ENCODE data around the gene SLC16A12.
A peak's percentile ranks its signal among the peaks of the same experiment; 100 is the strongest.
"Not testable (repeated sequence)": the region's sequence is repeated elsewhere in the genome, so short reads cannot be mapped to it uniquely, and the experiment has no call there.

Gene SLC16A12

DNA sequence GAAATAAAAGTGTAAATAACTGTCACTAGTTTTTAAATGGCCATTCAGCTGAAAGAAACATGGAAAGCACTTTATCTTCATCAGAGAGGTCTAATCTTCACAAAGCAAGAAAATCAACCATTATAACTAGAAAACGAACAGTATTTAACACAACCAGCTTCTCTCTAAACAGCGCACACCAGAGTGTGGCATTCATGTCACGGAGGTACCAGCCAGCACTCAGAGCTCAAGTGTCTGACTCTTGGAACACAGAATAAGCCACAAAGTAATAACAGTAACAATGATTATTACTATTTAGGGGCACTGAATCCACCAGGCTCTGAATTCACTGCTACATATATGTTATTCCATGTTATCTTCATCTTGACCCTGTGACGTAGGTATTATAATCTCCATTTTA lies 60.9 kb downstream of the SLC16A12 start:
- DNase-seq: peak in 2 of 56 donors; percentile 1 to 6

DNA sequence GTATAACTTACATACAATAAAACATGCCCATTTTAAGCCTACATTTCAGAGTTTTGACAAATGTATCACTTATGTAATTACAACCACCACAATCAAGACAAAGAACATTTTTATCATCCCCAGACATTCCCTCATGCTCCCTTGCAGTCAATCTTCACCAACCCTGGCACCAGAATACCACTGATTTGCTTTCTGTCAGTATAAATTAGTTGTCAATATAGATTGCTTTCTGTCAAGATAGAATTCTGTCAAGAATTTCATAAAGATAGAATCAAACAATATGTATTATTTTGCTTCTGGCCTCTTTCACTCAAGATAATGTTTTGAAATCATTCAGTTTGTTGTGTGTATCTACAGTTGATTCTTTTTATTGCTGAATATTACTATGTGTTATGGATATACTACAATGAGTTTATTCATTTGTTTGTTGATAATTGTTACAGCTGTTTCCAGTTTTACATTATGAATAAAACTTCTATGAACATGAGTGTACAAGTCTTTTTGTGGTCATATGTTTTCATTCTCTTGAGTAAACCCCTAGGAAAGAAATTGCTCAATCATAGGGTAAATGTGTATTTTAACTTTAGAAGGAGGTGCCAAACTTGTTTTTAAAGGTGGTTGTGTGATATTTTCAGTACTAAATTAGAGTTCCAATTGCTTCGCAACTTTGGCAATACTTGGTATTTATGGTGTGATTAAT lies 64.1 kb downstream of the SLC16A12 start:
- no peak for DNase-seq

DNA sequence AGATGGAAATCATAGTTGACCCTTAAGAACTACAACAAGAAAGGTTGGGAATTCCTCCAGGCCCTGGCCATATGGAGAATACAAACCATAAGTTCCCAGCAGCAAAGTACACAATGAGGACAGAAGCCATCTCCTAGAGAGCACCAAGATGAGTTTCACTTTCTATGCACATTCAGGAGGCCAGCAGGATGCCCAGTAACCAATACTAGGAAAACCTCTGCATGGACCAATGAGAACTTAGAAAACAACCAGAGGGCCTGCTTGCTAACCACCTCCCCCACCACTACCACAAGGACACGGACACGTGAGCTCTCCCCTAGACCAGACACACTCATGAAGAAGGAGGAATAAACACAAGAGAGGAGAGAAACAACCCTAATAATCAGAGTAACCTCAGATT lies 64.8 kb downstream of the SLC16A12 start:
- DNase-seq: no peak

DNA sequence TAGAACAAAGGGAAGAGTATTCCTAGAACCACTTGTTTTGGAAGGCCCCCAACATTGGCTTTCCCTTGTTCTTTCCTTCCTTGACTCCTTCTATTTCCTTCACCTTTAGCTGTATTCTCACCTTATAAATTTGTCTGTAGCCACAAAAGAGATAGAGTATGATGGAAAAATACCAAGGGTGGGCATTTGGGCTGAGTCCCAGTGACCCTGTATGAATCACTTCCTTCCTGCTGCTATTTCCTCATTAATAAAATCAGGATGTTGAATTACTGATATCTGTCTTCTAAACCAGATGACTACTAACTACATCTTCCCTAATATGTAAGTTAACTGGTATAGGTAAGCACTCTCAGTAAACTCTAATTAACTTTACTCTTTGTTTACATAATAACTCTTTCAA lies 65.9 kb downstream of the SLC16A12 start:
- no peak for DNase-seq

DNA sequence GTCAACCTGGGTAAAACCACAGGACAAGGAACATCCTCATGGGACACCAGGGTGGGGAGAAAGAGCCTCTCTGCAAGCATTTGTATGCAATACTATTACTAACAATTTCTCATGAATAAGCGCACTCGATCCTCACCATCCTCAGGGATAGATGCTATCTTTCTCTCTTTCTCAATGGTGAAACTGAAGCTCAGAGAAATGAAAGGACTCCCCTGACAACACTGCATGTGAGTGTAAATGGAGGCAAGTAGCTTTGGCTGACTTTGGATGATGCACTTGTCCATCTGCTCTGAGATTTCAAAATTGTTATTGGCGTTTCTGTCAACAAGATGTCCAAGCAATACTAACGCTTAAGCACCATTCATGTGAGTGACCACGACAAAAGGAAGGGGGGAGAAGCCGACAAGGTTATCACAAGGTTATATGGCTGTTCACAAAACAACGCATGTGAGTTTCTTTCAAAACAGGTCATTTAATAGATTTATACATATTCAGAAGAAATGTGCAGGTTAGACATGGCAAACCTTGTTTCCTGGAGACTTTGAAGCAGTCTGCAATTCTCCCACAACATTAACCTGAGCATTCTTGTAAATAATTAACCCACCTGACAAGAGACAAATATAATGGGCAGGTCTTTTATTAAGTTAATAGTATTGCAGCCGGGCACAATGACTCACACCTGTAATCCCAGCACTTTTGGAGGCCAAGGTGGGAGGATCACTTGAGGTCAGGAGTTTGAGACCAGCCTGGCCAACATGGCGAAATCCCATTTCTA lies 67.0 kb downstream of the SLC16A12 start:
- no peak for DNase-seq

DNA sequence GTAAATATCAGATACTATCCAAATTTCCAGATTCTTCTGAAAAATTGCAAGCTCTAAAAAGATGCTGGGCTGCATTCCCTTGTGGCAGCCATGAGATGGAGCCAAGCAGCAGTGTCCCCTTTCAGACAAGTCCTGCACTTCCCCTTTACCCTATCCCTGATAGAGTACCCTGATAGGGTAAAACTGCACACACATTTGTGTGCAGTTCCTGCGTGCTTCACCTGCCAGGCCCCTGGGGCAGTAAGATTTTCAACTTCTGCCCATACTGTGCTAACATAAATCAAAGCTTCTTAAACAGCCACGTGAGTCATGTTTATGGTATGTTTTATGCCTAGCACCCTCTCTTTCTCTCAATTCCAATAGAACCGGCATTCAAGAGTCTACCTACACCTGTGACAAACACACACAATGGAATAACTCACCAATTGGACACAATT lies 68.8 kb downstream of the SLC16A12 start:
- DNase-seq: peak in 1 of 56 donors; percentile 6

DNA sequence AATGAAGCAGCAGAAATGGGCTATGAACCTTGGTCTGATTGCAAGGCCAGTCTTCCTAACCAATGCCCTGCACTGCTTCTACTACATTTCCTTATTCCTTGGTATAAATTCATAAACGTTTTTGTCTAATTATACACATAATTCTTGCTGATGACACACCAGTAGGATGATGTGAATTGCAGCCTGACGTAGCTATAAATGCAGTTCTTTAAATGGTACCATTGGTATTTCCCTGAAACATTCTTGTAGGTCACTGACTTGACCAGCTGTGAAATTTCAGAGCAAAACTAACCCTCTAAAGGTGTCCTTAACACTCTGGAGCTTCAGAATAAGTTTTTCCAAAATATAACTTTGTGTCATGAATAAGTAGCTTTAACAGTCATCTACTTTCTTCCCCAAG lies 70.2 kb downstream of the SLC16A12 start:
- DNase-seq: no peak

DNA sequence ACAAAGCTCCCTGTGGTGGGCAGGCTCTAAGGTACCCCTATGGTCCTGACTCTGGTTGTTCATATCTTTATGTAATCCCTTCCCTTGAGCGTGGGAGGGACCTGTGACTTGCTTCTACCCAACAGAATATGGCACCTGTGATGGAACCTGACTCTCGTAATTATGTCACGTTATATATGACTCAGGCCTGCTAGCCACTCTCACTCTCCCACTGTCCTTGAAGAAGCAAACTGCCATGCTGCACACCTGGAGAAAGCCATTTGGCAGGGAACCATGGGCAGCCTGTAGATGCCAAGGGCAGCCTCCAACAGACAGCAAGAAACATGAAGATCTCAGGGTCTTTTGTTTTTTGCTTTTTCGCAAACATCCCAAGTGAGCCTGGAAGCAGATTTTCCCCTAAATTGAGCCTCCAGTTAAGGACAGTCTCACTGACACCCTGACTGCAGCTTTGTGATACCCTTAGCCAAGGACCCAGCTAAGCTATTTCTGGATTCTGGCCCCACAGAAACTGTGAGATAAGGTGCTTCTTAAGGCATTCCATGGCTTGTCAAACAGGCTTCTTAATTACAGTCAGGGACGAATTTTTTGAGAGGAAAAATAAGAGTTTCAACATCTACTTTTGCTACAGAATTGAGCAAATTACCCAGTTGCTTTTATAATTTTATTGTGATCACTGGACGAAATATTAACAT lies 71.4 kb downstream of the SLC16A12 start:
- DNase-seq: no peak

DNA sequence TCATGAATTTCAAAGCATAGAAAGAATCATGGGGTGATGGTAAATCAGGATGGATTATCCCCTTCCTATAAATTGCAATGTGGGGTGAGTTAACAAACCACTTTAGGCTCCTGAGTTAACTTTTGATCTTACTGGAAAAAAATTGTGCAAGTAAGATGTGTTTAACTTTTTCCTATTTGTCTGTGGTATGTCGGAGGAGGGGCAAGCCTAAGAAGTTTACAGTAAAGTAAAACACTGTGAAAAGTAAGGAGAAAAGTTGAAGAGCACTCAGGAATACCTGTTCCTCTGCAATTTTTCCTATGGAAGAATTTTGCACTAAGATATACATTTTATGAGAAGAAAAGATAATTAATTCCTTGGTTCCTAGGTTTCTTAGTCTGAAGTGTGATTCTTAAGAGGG lies 76.6 kb downstream of the SLC16A12 start:
- DNase-seq: no peak

DNA sequence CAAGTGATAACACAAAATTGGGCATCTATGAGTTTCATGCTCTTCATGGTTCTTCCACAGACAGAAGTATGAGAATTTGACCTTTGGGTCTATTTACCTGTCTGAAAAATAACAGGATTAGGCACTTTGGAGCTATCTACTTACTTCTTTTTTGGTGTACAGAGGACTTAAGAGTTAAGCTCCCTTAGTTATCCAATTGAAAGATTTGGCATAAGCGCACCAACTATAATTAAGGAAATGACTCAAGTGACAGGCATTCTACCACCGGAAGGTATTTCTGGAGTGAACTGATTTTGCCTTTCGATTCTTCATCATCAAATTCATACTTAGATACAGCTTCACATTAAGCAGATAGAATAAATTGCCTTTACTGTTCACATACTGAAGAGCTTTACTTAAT lies 77.1 kb downstream of the SLC16A12 start:
- no peak for DNase-seq

DNA sequence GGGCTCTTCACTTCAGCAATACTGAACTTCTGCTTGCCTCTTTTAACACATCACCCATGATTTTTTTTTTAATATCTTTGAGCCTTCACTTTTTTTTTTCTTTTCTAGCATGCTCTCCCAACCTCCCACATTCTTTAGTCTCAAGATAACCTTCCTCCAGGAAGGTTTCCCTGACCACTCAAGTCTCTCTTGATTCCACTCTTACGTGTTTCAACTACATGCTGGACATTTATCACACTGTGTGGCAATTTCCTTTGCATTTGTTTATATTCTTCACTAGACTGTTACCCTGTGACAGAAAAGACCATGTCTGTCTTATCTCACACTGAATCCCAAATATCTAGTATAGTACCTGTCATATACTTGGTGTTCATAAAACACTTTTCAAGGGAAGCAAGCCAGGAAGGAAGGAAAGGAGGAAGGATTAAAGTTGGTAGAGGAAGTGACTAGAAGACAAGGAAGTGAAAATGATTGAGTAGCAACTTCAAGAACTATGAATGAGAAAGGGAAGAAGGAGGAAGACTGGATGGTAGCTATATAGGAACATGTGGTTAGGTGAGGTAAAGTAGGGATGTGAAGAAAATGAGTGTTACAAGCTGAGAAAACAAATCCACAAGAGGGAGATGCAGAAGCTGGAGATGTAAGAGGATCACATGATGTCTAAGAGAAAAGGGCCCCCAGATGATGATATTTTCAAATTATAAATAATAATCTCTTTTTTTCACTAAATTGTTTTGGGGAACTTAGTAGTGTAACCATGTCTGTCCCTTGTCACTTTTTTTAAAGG lies 80.6 kb downstream of the SLC16A12 start:
- DNase-seq: no peak

DNA sequence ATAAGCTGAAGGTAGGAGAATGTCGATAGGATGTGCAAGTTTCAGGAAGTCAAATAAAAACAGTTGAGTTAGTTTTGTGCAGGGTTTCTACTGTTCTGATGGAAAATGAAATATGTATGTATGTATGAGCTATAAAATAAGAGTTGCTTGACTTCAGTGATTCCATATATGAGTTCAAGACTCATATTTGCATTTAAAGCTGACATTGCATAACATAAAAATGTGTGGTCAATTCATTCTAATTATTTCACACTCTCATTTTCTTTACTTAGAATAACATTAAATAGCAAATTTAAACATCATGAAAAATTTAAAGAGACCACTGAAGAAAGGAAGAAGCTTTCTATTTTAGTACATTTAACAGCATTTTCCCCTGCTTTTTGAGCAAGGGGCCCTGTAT lies 83.2 kb downstream of the SLC16A12 start:
- DNase-seq: no peak

DNA sequence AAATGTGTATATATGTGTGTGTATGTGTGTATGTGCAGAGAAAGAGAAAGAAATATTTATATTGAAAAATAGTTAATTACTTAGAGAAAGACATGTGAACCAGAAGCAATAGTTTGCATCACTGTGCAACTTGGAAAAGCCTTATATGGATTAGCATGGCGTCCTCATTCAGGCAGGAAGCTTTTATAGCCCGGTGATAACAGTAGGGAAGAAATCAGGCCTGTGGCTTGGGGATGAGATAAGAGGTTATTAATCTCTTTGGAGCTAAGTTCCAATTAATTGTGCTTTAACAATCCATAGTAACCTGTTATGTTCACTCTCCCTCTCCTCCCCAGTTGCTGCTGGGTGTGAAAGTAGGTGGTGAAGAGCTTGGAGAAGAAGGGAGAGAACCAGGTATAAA lies 84.5 kb downstream of the SLC16A12 start:
- no peak for DNase-seq

DNA sequence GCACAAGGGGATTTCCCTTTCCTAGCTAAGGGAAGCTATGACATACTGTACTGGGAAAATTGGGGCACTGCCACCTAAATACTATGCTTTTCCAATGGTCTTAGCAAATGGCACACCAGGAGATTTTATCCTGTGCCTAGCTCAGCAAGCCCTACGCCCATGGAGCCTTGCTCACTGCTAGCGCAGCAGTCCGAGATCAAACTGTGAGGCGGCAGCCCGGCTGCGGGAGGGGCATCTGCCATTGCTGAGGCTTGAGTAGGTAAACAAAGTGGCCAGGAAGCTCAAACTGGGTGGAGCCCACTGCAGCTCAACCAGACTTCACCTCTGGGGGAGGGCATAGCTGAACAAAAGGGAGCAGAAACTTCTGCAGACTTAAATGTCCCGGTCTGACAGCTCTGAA lies 90.6 kb downstream of the SLC16A12 start:
- not testable (repeated sequence) for DNase-seq

DNA sequence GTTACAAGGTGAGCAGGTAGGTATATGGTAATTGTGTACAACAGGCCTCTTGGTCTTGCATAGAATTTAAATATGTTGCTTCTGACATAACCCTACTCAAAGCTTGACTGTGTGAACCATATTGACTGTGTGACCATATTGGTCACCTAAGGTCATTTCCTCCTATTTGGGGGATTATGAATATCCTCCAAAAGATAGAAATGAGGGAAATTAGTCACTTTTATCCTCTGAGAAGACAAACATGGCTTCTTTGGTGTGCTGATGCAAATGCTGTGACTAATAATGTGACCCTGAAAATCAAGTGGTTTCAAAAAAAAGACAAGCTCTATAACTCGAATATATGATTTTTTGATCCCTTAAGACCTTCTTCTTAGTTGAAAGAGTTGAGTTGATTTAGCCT lies 93.1 kb downstream of the SLC16A12 start:
- DNase-seq: no peak

DNA sequence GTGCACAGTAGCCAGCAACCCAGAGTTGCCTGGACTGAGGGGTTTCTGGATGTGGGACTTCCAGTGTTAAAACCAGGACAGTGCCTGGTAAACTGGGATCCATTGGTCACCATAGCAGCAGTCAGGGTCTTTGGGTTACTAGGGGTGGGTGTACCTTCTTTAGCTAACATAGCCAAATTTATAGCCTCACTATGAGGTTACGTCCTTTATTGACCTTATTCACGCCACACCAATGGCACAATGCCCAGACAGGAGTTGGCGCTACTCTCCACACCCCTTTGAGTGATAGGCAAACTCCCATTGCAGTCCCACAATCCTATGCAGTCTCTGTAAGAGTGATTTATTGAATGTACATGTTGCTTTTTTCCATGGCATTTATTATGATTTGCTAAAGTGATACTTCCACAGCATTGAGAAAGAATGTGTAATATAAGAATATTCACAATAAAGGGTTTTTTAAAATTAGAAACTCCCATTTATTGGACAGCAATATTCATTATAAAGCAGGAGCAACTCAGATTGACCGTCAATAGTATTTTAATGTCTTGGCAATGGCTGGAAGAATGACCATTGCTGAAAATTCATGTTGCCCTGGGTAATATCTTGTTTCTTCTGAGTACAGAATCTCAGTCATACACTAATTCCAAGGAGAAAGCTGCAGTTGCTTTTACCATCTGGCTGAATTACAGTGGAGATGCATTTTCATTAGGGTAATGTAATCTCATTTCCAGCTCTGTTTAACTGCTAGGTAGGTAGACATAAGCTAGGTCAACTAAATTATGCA lies 95.0 kb downstream of the SLC16A12 start:
- no peak for DNase-seq

DNA sequence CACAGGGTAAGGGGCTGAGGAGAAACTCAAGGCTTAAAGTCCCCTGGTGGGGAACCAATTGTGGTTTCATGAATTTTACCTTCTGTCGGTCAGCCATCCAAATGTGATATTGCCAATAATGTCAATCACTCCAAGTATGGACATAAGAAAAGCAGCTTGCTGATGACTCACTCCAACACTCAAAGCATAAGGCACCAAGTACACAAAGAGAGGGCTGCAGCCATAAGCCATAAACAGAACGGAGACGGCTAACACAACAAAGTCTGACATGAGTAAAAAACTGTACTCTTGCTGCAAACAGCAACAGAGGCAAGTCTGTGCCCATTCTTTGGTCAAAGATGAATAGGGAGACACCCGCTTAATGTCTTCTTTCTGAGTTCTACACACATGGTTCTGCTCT lies 96.9 kb downstream of the SLC16A12 start:
- no peak for DNase-seq

DNA sequence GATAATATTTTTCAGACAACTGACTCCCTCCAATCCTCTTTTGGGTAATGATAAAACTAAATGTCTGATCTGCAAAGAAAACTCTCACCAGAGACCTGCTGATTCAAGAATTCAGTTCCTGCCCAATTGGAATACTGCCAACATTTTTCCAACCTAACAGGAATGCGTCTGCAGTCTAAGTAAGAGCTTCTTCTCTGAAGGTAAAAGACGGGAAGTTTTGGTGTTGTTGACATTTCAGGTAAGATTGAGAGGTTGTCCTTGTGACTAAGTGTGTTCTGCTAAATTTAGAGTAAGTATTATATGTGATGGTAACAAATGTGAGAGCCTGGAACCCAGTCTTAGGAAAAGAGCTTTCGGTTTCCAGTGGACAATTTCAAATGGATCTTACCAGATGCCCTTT lies 103.4 kb downstream of the SLC16A12 start:
- no peak for DNase-seq

DNA sequence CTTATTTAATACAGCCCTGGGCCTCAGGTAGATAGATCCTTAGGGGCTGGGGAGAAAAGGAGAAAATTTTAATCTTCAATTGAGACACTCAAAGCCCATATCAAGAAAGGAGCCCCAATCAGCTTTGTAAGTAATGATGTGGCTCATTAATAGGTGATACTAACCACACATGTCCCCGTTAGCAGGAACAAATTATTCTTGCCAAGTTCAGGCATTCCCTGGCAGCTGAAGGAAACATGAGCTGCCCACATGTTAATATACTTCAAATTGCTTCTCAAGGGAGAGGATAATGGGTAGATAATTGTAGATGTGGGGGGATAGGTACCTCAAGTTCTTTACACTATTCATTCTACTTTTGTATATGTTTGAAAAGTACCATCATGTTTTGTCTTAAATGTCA lies 106.5 kb downstream of the SLC16A12 start:
- no peak for DNase-seq

DNA sequence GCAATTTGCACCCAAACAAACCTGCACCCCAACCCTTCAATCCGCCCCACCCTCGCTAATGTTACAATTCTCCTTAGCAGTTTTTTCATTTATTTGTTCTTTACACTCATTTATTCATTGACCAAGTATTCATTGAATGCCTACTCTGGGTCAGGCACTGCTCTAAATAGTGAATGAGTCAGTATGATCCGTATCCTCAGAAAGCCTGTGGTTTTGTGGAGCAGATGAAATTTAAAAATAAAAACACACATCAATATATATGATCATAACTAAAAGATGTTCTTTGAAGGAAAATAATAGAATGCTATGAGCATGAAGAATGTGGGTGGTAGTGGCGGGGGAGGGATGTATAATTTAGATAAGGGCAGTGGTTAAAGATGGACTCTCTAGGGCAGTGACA lies 107.8 kb downstream of the SLC16A12 start:
- no peak for DNase-seq
